CD14-positive monocyte (primary cell): Measurements from ENCODE around the gene TSHZ2. TPM values are rescaled to one million over a fixed set of nuclear protein-coding genes. Genes with fewer than 3 reads are reported as not detected.

Experiments used
- DNase-seq, 3 donors: peaks; one replicate each; pipeline ENCODE4 v3.0.0-alpha.2; 2011 to 2022
- H2AFZ ChIP-seq: 2 replicates; pipeline ENCODE4 v1.6.0; 2012; ENCODE audit warnings: mild to moderate bottlenecking, low read depth, low read length, inconsistent platforms; ENCODE audit not compliant: insufficient read depth, poor library complexity, severe bottlenecking
- H3K27ac ChIP-seq, 2 donors: 1 replicate in 1 of 2; 2 replicates in 1 of 2; pipeline ENCODE4 v1.5.1; 2012 to 2013; ENCODE audit warnings: low read length in 2 of 2, control low read depth in 1 of 2, inconsistent platforms in 1 of 2, low read depth in 1 of 2, mild to moderate bottlenecking in 1 of 2
- H3K27me3 ChIP-seq, 2 donors: one replicate each; pipeline versions ENCODE4 v1.6.0 to v1.6.1; 2011 to 2013; ENCODE audit warnings: low read length in 2 of 2; ENCODE audit not compliant: control insufficient read depth in 2 of 2, insufficient read depth in 2 of 2
- H3K36me3 ChIP-seq, 2 donors: replicated peaks in 1 of 2; 1 replicate in 1 of 2; 2 replicates in 1 of 2; pipeline versions ENCODE4 v1.5.1 to v1.6.1; 2012 to 2013; ENCODE audit warnings: low read length in 2 of 2, control low read depth in 1 of 2, inconsistent platforms in 1 of 2, mild to moderate bottlenecking in 1 of 2; ENCODE audit not compliant: insufficient read depth in 2 of 2, control insufficient read depth in 1 of 2
- H3K4me1 ChIP-seq, 2 donors: 1 replicate in 1 of 2; 2 replicates in 1 of 2; pipeline versions ENCODE4 v1.5.1 to v1.6.1; 2012 to 2013; ENCODE audit warnings: low read length in 2 of 2, control low read depth in 1 of 2, inconsistent platforms in 1 of 2, mild to moderate bottlenecking in 1 of 2, moderate library complexity in 1 of 2; ENCODE audit not compliant: insufficient read depth in 2 of 2, control insufficient read depth in 1 of 2
- H3K4me2 ChIP-seq: replicated peaks from 2 replicates; pipeline ENCODE3; 2012; ENCODE audit warnings: low read length, moderate library complexity, mild to moderate bottlenecking; ENCODE audit not compliant: poor library complexity, severe bottlenecking; ENCODE audit errors: extremely low read depth
- H3K4me3 ChIP-seq, 3 experiments: fragments of 200-600 bp in 1 of 3; sonication (generic) in 1 of 3; replicated peaks in 1 of 3; 1 replicate in 2 of 3; 2 replicates in 1 of 3; pipeline ENCODE4 v1.5.1; 2011 to 2013; ENCODE audit warnings: low read length in 3 of 3, mild to moderate bottlenecking in 3 of 3, control low read depth in 2 of 3, low read depth in 2 of 3, inconsistent platforms in 1 of 3, moderate library complexity in 1 of 3
- H3K79me2 ChIP-seq: 2 replicates; pipeline ENCODE4 v1.6.0; 2012; ENCODE audit warnings: mild to moderate bottlenecking, control low read depth, inconsistent platforms, low read length, moderate library complexity; ENCODE audit not compliant: insufficient read depth
- H3K9ac ChIP-seq: 2 replicates; pipeline ENCODE4 v1.6.0; 2017; ENCODE audit warnings: low read length, mild to moderate bottlenecking; ENCODE audit not compliant: insufficient read depth, poor library complexity, severe bottlenecking
- H3K9me3 ChIP-seq, 2 donors: replicated peaks in 1 of 2; 1 replicate in 1 of 2; 2 replicates in 1 of 2; pipeline versions ENCODE4 v1.5.1 to v1.6.1; 2012 to 2013; ENCODE audit warnings: low read length in 2 of 2, control low read depth in 1 of 2; ENCODE audit not compliant: control insufficient read depth in 1 of 2, insufficient read depth in 1 of 2
- H4K20me1 ChIP-seq: 2 replicates; pipeline ENCODE4 v1.6.0; 2012; ENCODE audit warnings: mild to moderate bottlenecking, low read length, control low read depth, moderate library complexity; ENCODE audit not compliant: insufficient read depth
- H3K27ac Mint-ChIP-seq, 7 donors: one replicate each; pipeline ENCODE4 v1.8.0; 2020; ENCODE audit warnings: mild to moderate bottlenecking in 7 of 7, mixed read lengths in 7 of 7, moderate library complexity in 6 of 7, inconsistent platforms in 2 of 7
- H3K27me3 Mint-ChIP-seq, 3 donors: one replicate each; pipeline ENCODE4 v1.8.0; 2021 to 2022; ENCODE audit warnings: low read depth in 3 of 3, mild to moderate bottlenecking in 3 of 3, mixed read lengths in 3 of 3, moderate library complexity in 3 of 3, inconsistent platforms in 1 of 3
- H3K36me3 Mint-ChIP-seq, 2 donors: one replicate each; pipeline ENCODE4 v1.8.0; 2020; ENCODE audit warnings: mixed read lengths in 2 of 2, inconsistent platforms in 1 of 2, mild to moderate bottlenecking in 1 of 2
- H3K4me1 Mint-ChIP-seq: one replicate; pipeline ENCODE4 v1.8.0; 2020; ENCODE audit warnings: mild to moderate bottlenecking, mixed read lengths
- H3K4me3 Mint-ChIP-seq, 2 donors: one replicate each; pipeline ENCODE4 v1.8.0; 2020; ENCODE audit warnings: mild to moderate bottlenecking in 2 of 2, mixed read lengths in 2 of 2, moderate library complexity in 1 of 2
- H3K9me3 Mint-ChIP-seq, 7 donors: one replicate each; pipeline ENCODE4 v1.8.0; 2020 to 2022; ENCODE audit warnings: mixed read lengths in 7 of 7, mild to moderate bottlenecking in 6 of 7, moderate library complexity in 6 of 7, inconsistent platforms in 2 of 7
- CTCF ChIP-seq: fragments of 200-600 bp; IDR thresholded peaks from one replicate; pipeline ENCODE4 v1.8.0; 2022; ENCODE audit warnings: antibody characterized with exemption, mild to moderate bottlenecking
- WGBS: methylation state at CpG from one replicate; pipeline ENCODE4 v1.1.5; 2013; ENCODE audit warnings: missing lambda C conversion rate; ENCODE audit not compliant: insufficient coverage; 5-methylcytosine and 5-hydroxymethylcytosine counted together
- intact Hi-C, 2 donors: fragments of 100-400 bp; cut with micrococcal nuclease; formaldehyde crosslinking; loops; one replicate each; pipeline versions ENCODE4 v1.15.0 to v1.15.1; 2023
- polyA plus RNA-seq, 3 donors: library from polyadenylated mRNA; depleted of rRNA in 1 of 3; unstranded in 2 of 3; stranded (reverse) in 1 of 3; fragments of 300-500 nt in 2 of 3; fragments of >200 nt in 1 of 3; fragmentation: Illumina TruSeq in 2 of 3; gene quantifications; 1 replicate in 2 of 3; 2 replicates in 1 of 3; pipeline ENCODE4 v1.2.3, GENCODE V29; 2012 to 2021

The TSHZ2 gene
- polyA plus RNA-seq, 3 donors = not detected

DNA sequence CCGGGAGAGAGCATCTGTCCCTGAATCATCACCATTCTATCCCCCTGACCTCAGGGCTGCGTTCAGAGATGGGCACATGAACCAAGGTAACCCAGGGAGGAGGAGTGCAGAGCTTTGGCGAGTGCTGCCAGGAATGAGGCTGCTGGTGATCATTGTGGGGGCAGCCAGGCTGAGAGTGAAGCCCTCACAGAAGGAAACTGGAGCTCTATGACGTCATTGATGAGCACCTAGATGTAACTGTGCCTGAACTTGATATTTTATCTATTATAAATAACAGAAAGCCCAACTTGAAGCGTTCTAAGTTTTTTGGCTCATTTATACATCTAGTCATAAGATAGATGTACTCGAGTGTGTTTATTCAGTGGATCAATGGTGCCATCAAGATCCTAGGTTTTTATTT is 17.3 kb upstream of the TSHZ2 start:
- no peak overlapping the region for H3K4me3 ChIP-seq
- peaks cover 0 to 9% (median 1%) of the 10 kb centered on the region in 7 donors for H3K9me3 Mint-ChIP-seq
- no peak overlapping the region for H3K4me2 ChIP-seq
- H3K36me3 Mint-ChIP-seq = no peaks in the 10 kb centered on the region
- H2AFZ ChIP-seq = no peak overlapping the region
- H3K27ac ChIP-seq = no peak overlapping the region
- intact Hi-C loops = no loop called here
- H4K20me1 ChIP-seq = no peaks in the 10 kb centered on the region
- no peak overlapping the region for H3K9ac ChIP-seq
- no peak overlapping the region for H3K27ac Mint-ChIP-seq
- H3K79me2 ChIP-seq = no peaks in the 10 kb centered on the region
- H3K4me3 Mint-ChIP-seq = no peak overlapping the region
- TF ChIP-seq CTCF = no peak
- H3K4me1 Mint-ChIP-seq = no peaks in the 10 kb centered on the region
- H3K27me3 ChIP-seq = no peaks in the 10 kb centered on the region
- no CpG with 5 or more reads among the region's 6 CpGs for WGBS
- H3K27me3 Mint-ChIP-seq = peaks cover 0 to 4% (median 2%) of the 10 kb centered on the region in 3 donors
- no peak for DNase-seq
- H3K9me3 ChIP-seq = no peaks in the 10 kb centered on the region
- no peaks in the 10 kb centered on the region for H3K4me1 ChIP-seq
- no peaks in the 10 kb centered on the region for H3K36me3 ChIP-seq

DNA sequence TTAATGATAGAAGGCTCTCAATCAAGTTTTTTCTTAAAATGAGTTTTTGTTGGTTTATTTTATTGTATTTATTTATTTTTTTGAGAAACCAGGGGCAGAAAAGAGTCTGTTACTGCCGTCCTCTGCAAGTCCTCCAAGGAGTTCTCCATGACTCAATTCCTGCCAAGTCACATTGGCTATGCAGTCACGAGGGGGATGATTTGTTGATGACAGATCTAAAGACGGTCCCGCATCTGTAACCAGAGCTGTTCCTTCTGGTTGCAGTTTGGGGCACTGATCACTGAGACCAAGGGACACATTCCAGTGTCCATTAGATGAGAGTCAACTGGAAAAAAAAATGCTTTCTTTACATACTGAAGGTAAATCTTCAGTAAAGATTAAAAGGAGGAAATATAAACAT is 13.9 kb upstream of the TSHZ2 start:
- Histone ChIP-seq H3K79me2 (no peaks in the 10 kb centered on the region), H2AFZ (no peak overlapping the region), H3K27ac (no peak overlapping the region), H3K4me2 (no peak overlapping the region), H3K9me3 (no peaks in the 10 kb centered on the region), H3K9ac (no peak overlapping the region), H3K4me1 (no peaks in the 10 kb centered on the region), H3K36me3 (no peaks in the 10 kb centered on the region), H3K4me3 (no peak overlapping the region), H3K27me3 (no peaks in the 10 kb centered on the region), H4K20me1 (no peaks in the 10 kb centered on the region)
- Mint-ChIP-seq H3K27ac (no peak overlapping the region), H3K4me1 (no peaks in the 10 kb centered on the region), H3K36me3 (no peaks in the 10 kb centered on the region), H3K27me3 (peaks cover 0 to 2% (median 2%) of the 10 kb centered on the region in 3 donors), H3K9me3 (peaks cover 0 to 9% (median 0%) of the 10 kb centered on the region in 7 donors), H3K4me3 (no peak overlapping the region)
- WGBS = 78% methylated on average over 4 of the region's 4 CpGs
- intact Hi-C loops = no loop called here
- TF ChIP-seq CTCF = no peak
- no peak for DNase-seq
